Measurements from ENCODE around the gene UFC1.

DNA sequence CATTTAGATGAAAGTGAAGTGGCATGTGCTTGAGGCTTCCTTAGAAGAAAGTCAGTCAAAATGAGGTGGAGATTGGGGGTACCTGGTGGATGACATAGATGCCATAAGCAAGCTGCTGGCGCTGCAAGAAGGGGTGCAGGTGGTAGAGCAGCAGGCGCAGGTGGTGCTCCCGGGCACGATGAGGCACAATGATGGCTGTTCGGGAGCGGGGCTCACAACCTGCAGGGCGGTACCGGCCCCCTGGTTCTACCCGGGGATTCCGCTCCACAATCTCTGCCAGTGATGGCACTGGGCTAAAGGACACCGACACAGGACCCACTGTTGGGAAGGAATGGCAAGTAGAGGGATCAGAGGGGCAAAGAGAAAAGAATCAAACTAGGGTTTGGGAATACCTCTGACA lies 21.1 kb downstream of the UFC1 start:
- TF ChIP-seq EZH2phosphoT487 (IDR thresholded peaks at IDR 0.05; ENCODE audit: insufficient read depth, low read depth), result no peak
- TF ChIP-seq EZH2 (IDR thresholded peaks at IDR 0.05; ENCODE audit: insufficient read depth, poor library complexity, severe bottlenecking), result no peak
